Chondrocyte (in vitro differentiated cells): Measurements from ENCODE around the gene RASSF1. TPM values are rescaled to one million over a fixed set of nuclear protein-coding genes. Genes with fewer than 3 reads are reported as not detected.
A peak's percentile ranks its signal among the peaks of the same experiment; 100 is the strongest.

ENCODE experiments used
- DNase-seq: peaks from one replicate; pipeline ENCODE4 v3.0.0; 2021; ENCODE audit warnings: mixed read lengths, low spot score
- H3K27ac Mint-ChIP-seq: one replicate; pipeline ENCODE4 v1.8.0; 2021; ENCODE audit warnings: mild to moderate bottlenecking, moderate library complexity, mixed read lengths; ENCODE audit not compliant: unreplicated experiment
- H3K27me3 Mint-ChIP-seq: 2 replicates; pipeline ENCODE4 v1.8.0; 2021; ENCODE audit warnings: low read depth, mixed read lengths
- H3K36me3 Mint-ChIP-seq: 2 replicates; pipeline ENCODE4 v1.8.0; 2021; ENCODE audit warnings: low read depth, mixed read lengths
- H3K4me1 Mint-ChIP-seq: 2 replicates; pipeline ENCODE4 v1.8.0; 2021; ENCODE audit warnings: low read depth, mild to moderate bottlenecking, mixed read lengths
- H3K4me3 Mint-ChIP-seq: one replicate; pipeline ENCODE4 v1.8.0; 2021; ENCODE audit warnings: mild to moderate bottlenecking, moderate library complexity, mixed read lengths; ENCODE audit not compliant: unreplicated experiment
- H3K9me3 Mint-ChIP-seq: 2 replicates; pipeline ENCODE4 v1.8.0; 2021; ENCODE audit warnings: low read depth, mixed read lengths
- CTCF ChIP-seq: fragments of 200-600 bp; sonication (generic); IDR thresholded peaks from 2 replicates; pipeline ENCODE4 v1.5.0; 2021; ENCODE audit warnings: antibody characterized with exemption, mild to moderate bottlenecking, moderate library complexity
- long read RNA-seq: library from polyadenylated mRNA; stranded (forward); transcript quantifications from one replicate; pipeline ENCODE4 v2.0.0, GENCODE V29; 2021
- total RNA-seq: library from RNA; stranded (reverse); gene quantifications from 3 replicates; pipeline ENCODE4 v1.2.1, GENCODE V29; 2021

RASSF1 gene
- 17.3 to 22.4 TPM (median 21.8 TPM) in 3 replicates for total RNA-seq
- long read RNA-seq, transcript RASSF1-201 (5 exons, 1,757 nt), result major isoform, 65 of 76 reads
- long read RNA-seq, partial matches to known transcripts, result 2 of 76 reads
- long read RNA-seq, other reads (novel, unspliced or antisense), result 3 of 76 reads

GRCh38 chr3:50340448-50341329 is at the start of gene RASSF1:
RASSF1 (minus strand) TSS chr3:50340836; CDS start chr3:50340805, 31 bp downstream.
- TF ChIP-seq CTCF, result no peak
- no peaks in the 10 kb centered on the region for H3K9me3 Mint-ChIP-seq
- H3K4me1 Mint-ChIP-seq, result peaks cover 33% of the 10 kb centered on the region
- H3K36me3 Mint-ChIP-seq, result no peaks in the 10 kb centered on the region
- H3K27ac Mint-ChIP-seq, result no peak within 1 kb of the TSS
- H3K27me3 Mint-ChIP-seq, result no peaks in the 10 kb centered on the region
- no peak for DNase-seq
- peak within 1 kb of the TSS; percentile 19 for H3K4me3 Mint-ChIP-seq

GRCh38 chr3:50389414-50389767 is 48.8 kb upstream of the RASSF1 start:
- Mint-ChIP-seq H3K27me3 (no peaks in the 10 kb centered on the region), H3K4me1 (peaks cover 6% of the 10 kb centered on the region), H3K9me3 (no peaks in the 10 kb centered on the region), H3K4me3 (no peak overlapping the region), H3K27ac (no peak overlapping the region), H3K36me3 (no peaks in the 10 kb centered on the region)
- DNase-seq, result no peak
- no peak for TF ChIP-seq CTCF

- Mint-ChIP-seq H3K4me3 (no peak overlapping the region), H3K4me1 (peaks cover 6% of the 10 kb centered on the region), H3K27ac (no peak overlapping the region), H3K9me3 (no peaks in the 10 kb centered on the region), H3K36me3 (no peaks in the 10 kb centered on the region), H3K27me3 (peaks cover 2% of the 10 kb centered on the region)
- TF ChIP-seq CTCF, result peak; percentile 33
- DNase-seq, result no peak
Observed at GRCh38 chr3:50388720-50389413, 48.2 kb upstream of the RASSF1 start.

- H3K27ac Mint-ChIP-seq, result no peak overlapping the region
- peak; percentile 74 for TF ChIP-seq CTCF
Observed at GRCh38 chr3:50388016-50388719, 47.5 kb upstream of the RASSF1 start.

GRCh38 chr3:50385754-50386153 is 45.1 kb upstream of the RASSF1 start:
- Mint-ChIP-seq H3K9me3 (no peaks in the 10 kb centered on the region), H3K27me3 (peaks cover 4% of the 10 kb centered on the region), H3K4me1 (peaks cover 15% of the 10 kb centered on the region), H3K27ac (no peak overlapping the region), H3K4me3 (no peak overlapping the region), H3K36me3 (no peaks in the 10 kb centered on the region)
- DNase-seq, result no peak
- no peak for TF ChIP-seq CTCF

More at GRCh38 chr3:50388016-50388719, 47.5 kb upstream of the RASSF1 start:
- no peak for DNase-seq
- Mint-ChIP-seq H3K4me3 (no peak overlapping the region), H3K36me3 (no peaks in the 10 kb centered on the region), H3K27me3 (peaks cover 4% of the 10 kb centered on the region), H3K9me3 (no peaks in the 10 kb centered on the region), H3K4me1 (peaks cover 6% of the 10 kb centered on the region)
